Erythroblast (primary cell): ENCODE data around the gene KIF5A.

Experiments used
- GATA1 ChIP-seq: IDR thresholded peaks from 2 replicates; pipeline ENCODE4 v1.6.1; 2011; ENCODE audit warnings: low read depth, mild to moderate bottlenecking, control low read depth, low read length, moderate library complexity
- POLR2A ChIP-seq: IDR thresholded peaks from 2 replicates; pipeline ENCODE4 v1.6.1; 2011; ENCODE audit warnings: mild to moderate bottlenecking, low read length

DNA sequence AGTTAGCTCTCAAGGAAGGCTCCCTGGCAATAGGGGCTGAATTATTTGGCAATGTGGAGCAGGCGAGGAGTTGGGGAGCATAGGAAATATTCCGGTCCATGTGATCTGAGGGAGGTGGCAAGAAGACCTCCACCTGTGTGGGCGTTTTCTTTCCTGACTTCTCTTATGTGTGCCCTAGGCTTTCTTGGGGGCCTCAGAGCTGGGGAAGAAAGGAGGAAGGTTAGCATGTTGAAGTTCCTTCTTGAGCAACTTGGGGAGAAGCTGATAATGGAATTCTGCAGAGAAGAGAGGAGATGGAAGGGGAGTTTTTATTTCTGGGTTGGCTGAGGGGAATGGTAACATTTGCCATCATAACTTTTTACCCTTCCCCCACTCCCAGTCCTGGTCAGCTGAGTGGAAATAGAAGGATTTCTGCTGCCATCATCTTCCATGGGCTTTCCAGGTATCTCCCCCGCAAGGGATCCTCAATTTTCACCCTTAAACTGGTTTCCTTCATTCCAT is 56.0 kb downstream of the KIF5A start:
- TF ChIP-seq POLR2A (no peak), GATA1 (no peak)
